Measurements from ENCODE around the gene COL15A1.

GRCh38 chr9:99062549-99062948, 118.8 kb downstream of the COL15A1 start:
- TF ChIP-seq MXD4 (CRISPR knock-in tag; IDR thresholded peaks at IDR 0.05; ENCODE audit: borderline replicate concordance) (no peak), E2F5 (CRISPR knock-in tag; IDR thresholded peaks at IDR 0.05) (no peak), CTCF (IDR thresholded peaks at IDR 0.05) (no peak), E2F4 (CRISPR knock-in tag; IDR thresholded peaks at IDR 0.05; ENCODE audit: borderline replicate concordance, low read depth) (no peak)

Measured in WTC11 (cell line).